Subcutaneous abdominal adipose tissue (tissue), 5 donors: ENCODE measurements around the gene CCRL2.

ENCODE experiments used
- H3K27ac ChIP-seq: one replicate; pipeline ENCODE4 v1.7.0; 2013; ENCODE audit warnings: low read depth, mild to moderate bottlenecking, inconsistent platforms, low read length, moderate library complexity
- H3K27me3 ChIP-seq, 5 donors: one replicate each; pipeline ENCODE4 v1.7.0; 2013; ENCODE audit warnings: low read length in 5 of 5, inconsistent platforms in 1 of 5; ENCODE audit not compliant: control insufficient read depth in 5 of 5, insufficient read depth in 4 of 5
- H3K36me3 ChIP-seq, 5 donors: one replicate each; pipeline ENCODE4 v1.7.0; 2013; ENCODE audit warnings: low read length in 5 of 5; ENCODE audit not compliant: control insufficient read depth in 5 of 5, insufficient read depth in 5 of 5
- H3K4me1 ChIP-seq, 5 donors: one replicate each; pipeline ENCODE4 v1.7.0; 2013; ENCODE audit warnings: low read length in 5 of 5, mild to moderate bottlenecking in 3 of 5, moderate library complexity in 1 of 5; ENCODE audit not compliant: control insufficient read depth in 5 of 5, insufficient read depth in 5 of 5
- H3K4me3 ChIP-seq, 5 donors: one replicate each; pipeline ENCODE4 v1.7.0; 2013; ENCODE audit warnings: low read length in 5 of 5, low read depth in 1 of 5
- H3K9ac ChIP-seq, 5 donors: one replicate each; pipeline ENCODE4 v1.7.0; 2013; ENCODE audit warnings: low read length in 5 of 5, mild to moderate bottlenecking in 4 of 5, moderate library complexity in 3 of 5
- H3K9me3 ChIP-seq, 5 donors: one replicate each; pipeline ENCODE4 v1.7.0; 2013; ENCODE audit warnings: low read length in 5 of 5; ENCODE audit not compliant: control insufficient read depth in 5 of 5
- donor health status: healthy.
- donor health status: healthy.
- donor health status: healthy.
- donor health status: healthy.
- donor health status: healthy.

CCRL2 gene, protein sequence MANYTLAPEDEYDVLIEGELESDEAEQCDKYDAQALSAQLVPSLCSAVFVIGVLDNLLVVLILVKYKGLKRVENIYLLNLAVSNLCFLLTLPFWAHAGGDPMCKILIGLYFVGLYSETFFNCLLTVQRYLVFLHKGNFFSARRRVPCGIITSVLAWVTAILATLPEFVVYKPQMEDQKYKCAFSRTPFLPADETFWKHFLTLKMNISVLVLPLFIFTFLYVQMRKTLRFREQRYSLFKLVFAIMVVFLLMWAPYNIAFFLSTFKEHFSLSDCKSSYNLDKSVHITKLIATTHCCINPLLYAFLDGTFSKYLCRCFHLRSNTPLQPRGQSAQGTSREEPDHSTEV

DNA sequence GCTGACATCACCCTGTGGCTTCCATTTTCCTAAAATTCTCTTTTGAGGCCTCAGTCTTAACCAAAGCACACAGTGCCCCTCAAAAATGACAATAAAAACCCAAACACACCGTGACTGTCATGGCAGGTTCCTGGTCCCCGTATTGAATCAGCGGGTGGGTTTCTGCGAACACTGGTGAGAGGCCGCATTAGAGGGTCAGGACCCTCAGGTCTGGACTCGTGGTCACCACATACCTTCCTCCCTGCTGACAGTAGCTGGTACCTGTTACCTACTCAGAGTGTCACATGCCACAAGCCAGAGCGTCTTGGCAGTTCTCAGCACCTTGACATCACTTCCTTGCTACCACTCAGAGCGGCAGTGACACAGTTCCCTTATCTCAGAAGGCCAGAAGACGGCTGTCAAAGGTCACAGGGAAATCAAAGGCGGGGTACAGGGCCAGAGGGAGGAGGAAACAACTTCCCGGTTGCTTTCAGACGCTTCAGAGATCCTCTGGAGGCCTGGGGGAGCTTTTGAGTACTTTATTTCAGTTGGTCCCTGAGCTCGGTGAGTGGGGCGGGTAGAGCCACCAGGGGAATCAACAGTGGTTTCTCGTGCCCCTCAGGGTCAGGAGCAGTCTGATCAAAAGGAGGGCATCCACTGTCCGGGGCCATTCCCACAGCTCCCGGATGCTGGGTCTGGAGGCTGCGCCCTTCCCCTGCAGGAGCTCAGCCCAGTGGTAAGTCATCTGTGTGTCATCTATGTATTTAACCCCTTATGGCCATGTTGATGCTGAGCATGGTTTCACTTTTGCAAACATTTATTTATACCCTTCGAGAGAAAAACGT lies at the start of gene CCRL2, which contains the start of gene CCR5AS:
TSS of gene CCRL2 (plus strand) at position 472 of the 824 bp plus-strand sequence. CDS start 821 bp downstream, outside the sequence.
TSS of gene CCR5AS (minus strand) at position 279 of the 824 bp plus-strand sequence.
- Histone ChIP-seq H3K27me3 (no peaks in the 10 kb centered on the region), H3K9ac (peak within 1 kb of the TSS; percentile 2 to 78 (median 64)), H3K27ac (peak within 1 kb of the TSS; percentile 74), H3K9me3 (no peaks in the 10 kb centered on the region), H3K4me1 (peaks cover 0 to 57% (median 20%) of the 10 kb centered on the region in 5 donors), H3K4me3 (peak within 1 kb of the TSS; percentile 28 to 69 (median 59)), H3K36me3 (no peaks in the 10 kb centered on the region)

DNA sequence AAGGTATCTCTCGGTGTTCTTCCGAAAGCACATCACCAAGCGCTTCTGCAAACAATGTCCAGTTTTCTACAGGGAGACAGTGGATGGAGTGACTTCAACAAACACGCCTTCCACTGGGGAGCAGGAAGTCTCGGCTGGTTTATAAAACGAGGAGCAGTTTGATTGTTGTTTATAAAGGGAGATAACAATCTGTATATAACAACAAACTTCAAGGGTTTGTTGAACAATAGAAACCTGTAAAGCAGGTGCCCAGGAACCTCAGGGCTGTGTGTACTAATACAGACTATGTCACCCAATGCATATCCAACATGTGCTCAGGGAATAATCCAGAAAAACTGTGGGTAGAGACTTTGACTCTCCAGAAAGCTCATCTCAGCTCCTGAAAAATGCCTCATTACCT lies 48.6 kb upstream of the CCRL2 start:
- Histone ChIP-seq H3K4me3 (no peak overlapping the region), H3K9ac (no peak overlapping the region), H3K4me1 (peaks cover 0 to 28% (median 11%) of the 10 kb centered on the region in 5 donors), H3K27ac (no peak overlapping the region), H3K9me3 (no peaks in the 10 kb centered on the region), H3K36me3 (no peaks in the 10 kb centered on the region), H3K27me3 (peaks cover 0 to 12% (median 0%) of the 10 kb centered on the region in 5 donors)

DNA sequence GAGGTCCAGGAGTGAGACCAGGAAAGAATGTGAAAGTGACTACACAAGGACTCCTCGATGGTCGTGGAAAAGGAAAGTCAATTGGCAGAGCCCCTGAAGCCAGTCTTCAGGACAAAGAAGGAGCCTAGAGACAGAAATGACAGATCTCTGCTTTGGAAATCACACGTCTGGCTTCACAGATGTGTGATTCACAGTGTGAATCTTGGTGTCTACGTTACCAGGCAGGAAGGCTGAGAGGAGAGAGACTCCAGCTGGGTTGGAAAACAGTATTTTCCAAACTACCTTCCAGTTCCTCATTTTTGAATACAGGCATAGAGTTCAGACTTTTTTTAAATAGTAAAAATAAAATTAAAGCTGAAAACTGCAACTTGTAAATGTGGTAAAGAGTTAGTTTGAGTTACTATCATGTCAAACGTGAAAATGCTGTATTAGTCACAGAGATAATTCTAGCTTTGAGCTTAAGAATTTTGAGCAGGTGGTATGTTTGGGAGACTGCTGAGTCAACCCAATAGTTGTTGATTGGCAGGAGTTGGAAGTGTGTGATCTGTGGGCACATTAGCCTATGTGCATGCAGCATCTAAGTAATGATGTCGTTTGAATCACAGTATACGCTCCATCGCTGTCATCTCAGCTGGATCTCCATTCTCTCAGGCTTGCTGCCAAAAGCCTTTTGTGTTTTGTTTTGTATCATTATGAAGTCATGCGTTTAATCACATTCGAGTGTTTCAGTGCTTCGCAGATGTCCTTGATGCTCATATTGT lies 47.1 kb upstream of the CCRL2 start:
- Histone ChIP-seq H3K27ac (no peak overlapping the region), H3K27me3 (peaks cover 0 to 7% (median 0%) of the 10 kb centered on the region in 5 donors), H3K36me3 (no peaks in the 10 kb centered on the region), H3K4me3 (no peak overlapping the region), H3K9ac (no peak overlapping the region), H3K4me1 (peaks cover 0 to 28% (median 11%) of the 10 kb centered on the region in 5 donors), H3K9me3 (no peaks in the 10 kb centered on the region)

DNA sequence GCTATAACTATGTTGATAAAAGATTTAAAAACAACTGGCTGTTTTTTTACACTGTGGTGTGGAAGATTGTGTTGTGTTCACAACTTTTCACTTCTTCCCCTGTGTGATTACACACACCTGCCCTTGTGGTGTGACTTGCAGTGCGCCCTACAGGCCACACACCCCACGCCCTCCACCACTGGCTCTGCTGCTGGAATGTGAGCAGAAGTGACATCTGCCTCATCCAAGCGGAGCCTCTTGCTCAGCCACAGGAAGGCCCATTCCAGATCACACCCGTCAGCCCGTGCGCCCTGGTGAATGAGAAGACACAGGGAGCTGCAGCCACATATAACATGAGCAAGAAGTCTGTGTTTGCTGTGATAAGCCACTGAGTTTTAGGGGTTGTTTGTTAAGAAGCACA lies 46.2 kb upstream of the CCRL2 start:
- H3K4me3 ChIP-seq = no peak overlapping the region
- no peak overlapping the region for H3K27ac ChIP-seq
- H3K36me3 ChIP-seq = no peaks in the 10 kb centered on the region
- H3K4me1 ChIP-seq = peaks cover 0 to 28% (median 11%) of the 10 kb centered on the region in 5 donors
- peaks cover 0 to 5% (median 0%) of the 10 kb centered on the region in 5 donors for H3K27me3 ChIP-seq
- no peaks in the 10 kb centered on the region for H3K9me3 ChIP-seq
- no peak overlapping the region for H3K9ac ChIP-seq

DNA sequence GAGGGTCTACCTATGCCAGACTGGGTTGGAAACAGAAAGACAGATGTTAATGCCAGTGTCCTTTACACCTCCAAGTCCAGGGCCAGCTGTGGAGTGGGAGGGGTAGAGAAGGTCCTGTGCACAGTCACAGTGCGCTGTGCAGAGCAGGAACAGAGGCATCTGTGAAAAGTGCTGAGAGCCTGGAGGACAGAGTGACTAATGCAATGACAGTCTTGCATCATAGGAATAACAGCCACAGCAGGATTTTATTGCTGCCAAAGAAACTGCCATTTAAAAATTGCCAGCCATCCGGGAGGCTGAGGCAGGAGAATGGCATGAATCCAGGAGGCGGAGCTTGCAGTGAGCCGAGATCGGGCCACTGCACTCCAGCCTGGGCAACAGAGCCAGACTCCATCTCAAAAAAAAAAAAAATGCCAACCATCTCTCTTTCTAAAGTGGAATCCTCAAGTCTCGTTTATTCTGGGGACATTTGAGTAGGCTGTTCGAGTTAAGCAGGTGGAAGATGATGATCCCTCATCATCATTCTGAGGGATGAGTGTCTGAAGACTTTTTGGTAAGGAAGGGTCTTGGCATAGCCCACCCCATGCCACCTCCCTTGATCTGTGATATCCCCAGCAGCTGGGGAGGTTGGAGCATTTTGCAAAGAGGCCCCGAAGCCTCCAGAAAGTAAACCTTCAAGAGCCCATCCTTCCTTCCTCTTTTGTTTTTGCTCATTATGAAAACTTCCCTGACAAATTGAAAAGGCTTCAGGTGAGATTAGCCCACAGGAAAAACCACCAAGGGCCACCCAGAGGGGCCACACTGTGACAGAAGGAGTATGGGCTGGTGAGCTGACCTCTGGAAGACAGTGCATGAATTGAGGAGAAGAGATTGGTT lies 45.4 kb upstream of the CCRL2 start:
- Histone ChIP-seq H3K36me3 (no peaks in the 10 kb centered on the region), H3K27ac (no peak overlapping the region), H3K4me3 (no peak overlapping the region), H3K9ac (no peak overlapping the region), H3K27me3 (peaks cover 0 to 3% (median 0%) of the 10 kb centered on the region in 5 donors), H3K9me3 (no peaks in the 10 kb centered on the region), H3K4me1 (peaks cover 0 to 28% (median 11%) of the 10 kb centered on the region in 5 donors)

DNA sequence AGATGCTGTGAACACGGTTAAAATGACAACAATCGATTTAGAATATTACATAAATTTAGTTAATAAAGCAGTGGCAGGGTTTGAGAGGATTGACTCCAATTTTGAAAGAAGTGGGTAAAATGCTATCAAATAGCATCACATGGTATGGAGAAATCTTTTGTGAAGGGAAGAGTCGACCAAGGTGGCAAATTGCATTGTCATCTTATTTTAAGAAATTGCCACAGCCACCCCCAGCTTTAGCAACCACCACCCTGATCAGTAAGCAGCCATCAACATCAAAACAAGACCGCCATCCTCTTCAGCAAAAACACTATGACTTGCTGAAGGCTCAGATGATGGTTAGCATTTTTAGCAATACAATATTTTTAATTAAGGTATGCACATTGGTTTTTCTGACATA lies 42.0 kb upstream of the CCRL2 start:
- Histone ChIP-seq H3K27me3 (peaks cover 0 to 3% (median 0%) of the 10 kb centered on the region in 5 donors), H3K4me1 (peaks cover 0 to 24% (median 13%) of the 10 kb centered on the region in 5 donors), H3K36me3 (no peaks in the 10 kb centered on the region), H3K4me3 (no peak overlapping the region), H3K9me3 (no peaks in the 10 kb centered on the region), H3K9ac (no peak overlapping the region), H3K27ac (no peak overlapping the region)

DNA sequence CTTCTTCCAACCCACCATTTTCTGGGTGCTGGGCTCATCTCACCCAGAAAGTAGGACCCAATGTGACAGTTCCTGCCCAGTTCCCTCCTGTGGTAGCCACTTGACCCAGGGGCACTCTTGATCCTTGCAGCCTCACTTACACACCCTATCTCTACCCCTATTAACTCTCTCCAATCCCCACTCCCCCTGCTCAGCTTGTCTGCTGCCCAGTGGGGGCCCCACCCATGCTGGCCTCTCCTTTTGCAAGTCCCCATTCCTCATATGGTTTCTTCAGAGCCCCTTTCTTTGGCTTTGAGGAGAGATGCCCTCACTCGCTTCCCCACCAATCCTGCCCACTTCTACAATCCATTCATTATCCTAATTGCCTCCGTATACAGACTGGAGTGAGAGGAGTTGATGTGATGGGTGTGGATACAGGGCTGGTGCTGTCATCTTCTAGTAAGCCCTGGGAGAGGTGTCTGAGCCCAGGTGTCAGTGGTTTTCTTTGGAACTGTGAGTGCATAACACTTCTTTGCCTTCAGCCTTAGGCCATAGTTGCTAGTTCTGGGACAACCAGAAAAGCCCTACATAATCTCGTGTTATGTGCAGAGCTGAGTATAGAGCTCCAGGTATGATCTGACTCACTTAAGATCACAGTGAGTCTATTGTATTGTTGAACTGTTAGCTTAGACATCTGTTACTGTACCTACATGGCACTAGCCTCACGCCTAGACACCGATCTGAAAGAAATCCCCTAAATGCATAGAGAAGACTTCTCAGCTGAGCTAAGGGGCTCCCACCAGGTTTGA lies 41.1 kb upstream of the CCRL2 start:
- Histone ChIP-seq H3K27me3 (peaks cover 0 to 3% (median 0%) of the 10 kb centered on the region in 5 donors), H3K36me3 (no peaks in the 10 kb centered on the region), H3K4me3 (no peak overlapping the region), H3K9me3 (no peaks in the 10 kb centered on the region), H3K27ac (no peak overlapping the region), H3K9ac (no peak overlapping the region), H3K4me1 (peaks cover 0 to 17% (median 6%) of the 10 kb centered on the region in 5 donors)

DNA sequence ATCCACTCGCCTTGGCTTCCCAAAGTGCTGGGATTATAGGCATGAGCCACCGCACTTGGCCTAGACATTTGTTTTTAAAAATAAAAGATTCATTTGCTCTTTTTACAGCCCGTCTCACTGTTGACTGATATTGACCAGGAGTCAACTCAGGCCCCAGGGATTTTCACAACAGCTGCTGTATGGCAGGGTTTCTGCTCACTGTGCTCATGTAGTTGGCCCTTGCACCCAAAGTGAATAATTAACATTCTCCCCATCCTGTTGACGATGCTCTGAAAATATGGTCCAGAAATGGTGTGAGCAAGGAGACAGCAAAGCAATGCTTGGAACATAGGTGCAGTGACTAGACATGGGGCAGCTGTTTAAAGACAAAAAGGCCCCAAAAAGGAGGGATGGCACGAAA lies 39.2 kb upstream of the CCRL2 start:
- Histone ChIP-seq H3K4me1 (peaks cover 0 to 6% (median 0%) of the 10 kb centered on the region in 5 donors), H3K4me3 (no peak overlapping the region), H3K36me3 (no peaks in the 10 kb centered on the region), H3K27me3 (peaks cover 0 to 3% (median 0%) of the 10 kb centered on the region in 5 donors), H3K27ac (no peak overlapping the region), H3K9me3 (no peaks in the 10 kb centered on the region), H3K9ac (no peak overlapping the region)
